Breast epithelium (tissue), 4 donors: ENCODE data around the gene BICD1. TPM values are rescaled to one million over a fixed set of nuclear protein-coding genes. Genes with fewer than 3 reads are reported as not detected.
"Not testable (repeated sequence)": the region's sequence is repeated elsewhere in the genome, so short reads cannot be mapped to it uniquely, and the experiment has no call there.

Experiments used
- DNase-seq, 2 donors: peaks; one replicate each; pipeline ENCODE4 v3.0.0-alpha.2; 2019; ENCODE audit warnings: low spot score in 2 of 2
- H3K27ac ChIP-seq, 2 donors: fragments of 200-600 bp; sonication (generic) in 1 of 2; one replicate each; pipeline ENCODE4 v1.5.1; 2016 to 2019; ENCODE audit warnings: mild to moderate bottlenecking in 1 of 2
- H3K27me3 ChIP-seq, 2 donors: fragments of 200-600 bp; sonication (generic) in 1 of 2; one replicate each; pipeline versions ENCODE4 v1.5.1 to v1.6.0; 2017 to 2019; ENCODE audit warnings: control low read depth in 1 of 2, mild to moderate bottlenecking in 1 of 2
- H3K36me3 ChIP-seq: fragments of 200-600 bp; one replicate; pipeline ENCODE4 v1.5.1; 2019
- H3K4me1 ChIP-seq, 2 donors: fragments of 200-600 bp; sonication (generic); one replicate each; pipeline ENCODE4 v1.5.1; 2016 to 2019; ENCODE audit warnings: control low read depth in 1 of 2
- H3K4me3 ChIP-seq, 3 donors: fragments of 200-600 bp; sonication (generic); 1 replicate in 2 of 3; 2 replicates in 1 of 3; pipeline ENCODE4 v1.5.1; 2016 to 2019; ENCODE audit warnings: mild to moderate bottlenecking in 3 of 3, moderate library complexity in 2 of 3
- H3K9me3 ChIP-seq, 2 donors: fragments of 200-600 bp; sonication (generic) in 1 of 2; one replicate each; pipeline ENCODE4 v1.5.1; 2016 to 2019; ENCODE audit warnings: control low read depth in 1 of 2
- POLR2A ChIP-seq: fragments of 450-650 bp; IDR thresholded peaks from one replicate; pipeline ENCODE4 v1.6.1; 2016; ENCODE audit warnings: antibody characterized with exemption, mild to moderate bottlenecking, moderate library complexity
- POLR2AphosphoS5 ChIP-seq, 3 donors: sonication (generic); formaldehyde crosslinking; IDR thresholded peaks; one replicate each; pipeline ENCODE4 v1.6.1; 2017; ENCODE audit warnings: antibody characterized with exemption in 3 of 3
- intact Hi-C: fragments of 100-400 bp; cut with DNase I; formaldehyde crosslinking; loops from one replicate; pipeline ENCODE4 v1.15.1; 2023; ENCODE audit warnings: low total_unique reads
- total RNA-seq, 3 donors: library from RNA; depleted of rRNA; stranded (reverse); fragments of >200 nt; gene quantifications; one replicate each; pipeline ENCODE4 v1.1.0, GENCODE V29; 2016
- TF ChIP-seq, protein P1 (sequence below), 3 donors: fragments of 450-650 bp; IDR thresholded peaks; one replicate each; pipeline ENCODE4 v1.5.1; 2016 to 2017; ENCODE audit warnings: antibody characterized with exemption in 3 of 3, mild to moderate bottlenecking in 3 of 3, moderate library complexity in 3 of 3

BICD1 gene
- total RNA-seq, 3 donors from 2014 or later = 7.2 to 31.5 (median 18.4) TPM

DNA sequence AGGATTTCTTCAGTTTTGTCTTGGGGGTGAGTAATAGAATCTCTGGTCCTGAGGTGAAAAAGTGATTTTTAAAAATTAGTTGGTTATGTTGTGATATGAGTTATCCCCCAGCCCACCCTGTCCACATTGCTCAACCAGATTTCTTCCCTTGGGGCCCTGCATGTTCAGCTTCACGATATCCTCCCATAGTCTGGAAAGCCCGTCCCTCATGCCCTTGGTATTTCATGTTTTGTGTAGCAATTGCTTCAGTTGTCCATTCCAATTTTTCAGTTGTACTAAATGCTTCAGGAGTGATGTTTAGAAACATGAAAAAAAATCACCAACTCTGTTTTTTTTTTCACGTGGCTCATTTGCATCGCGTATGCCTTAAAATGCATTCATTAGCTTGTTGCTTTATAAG is 17.5 kb upstream of the BICD1 start:
- no peak for DNase-seq
- no peak overlapping the region for H3K4me3 ChIP-seq
- H3K36me3 ChIP-seq = no peaks in the 10 kb centered on the region
- H3K27me3 ChIP-seq = no peaks in the 10 kb centered on the region
- TF ChIP-seq POLR2AphosphoS5 (IDR thresholded peaks at IDR 0.05) (no peak), POLR2A (no peak)
- TF ChIP-seq, protein P1, sequence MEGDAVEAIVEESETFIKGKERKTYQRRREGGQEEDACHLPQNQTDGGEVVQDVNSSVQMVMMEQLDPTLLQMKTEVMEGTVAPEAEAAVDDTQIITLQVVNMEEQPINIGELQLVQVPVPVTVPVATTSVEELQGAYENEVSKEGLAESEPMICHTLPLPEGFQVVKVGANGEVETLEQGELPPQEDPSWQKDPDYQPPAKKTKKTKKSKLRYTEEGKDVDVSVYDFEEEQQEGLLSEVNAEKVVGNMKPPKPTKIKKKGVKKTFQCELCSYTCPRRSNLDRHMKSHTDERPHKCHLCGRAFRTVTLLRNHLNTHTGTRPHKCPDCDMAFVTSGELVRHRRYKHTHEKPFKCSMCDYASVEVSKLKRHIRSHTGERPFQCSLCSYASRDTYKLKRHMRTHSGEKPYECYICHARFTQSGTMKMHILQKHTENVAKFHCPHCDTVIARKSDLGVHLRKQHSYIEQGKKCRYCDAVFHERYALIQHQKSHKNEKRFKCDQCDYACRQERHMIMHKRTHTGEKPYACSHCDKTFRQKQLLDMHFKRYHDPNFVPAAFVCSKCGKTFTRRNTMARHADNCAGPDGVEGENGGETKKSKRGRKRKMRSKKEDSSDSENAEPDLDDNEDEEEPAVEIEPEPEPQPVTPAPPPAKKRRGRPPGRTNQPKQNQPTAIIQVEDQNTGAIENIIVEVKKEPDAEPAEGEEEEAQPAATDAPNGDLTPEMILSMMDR (IDR thresholded peaks at IDR 0.05) = no peak
- H3K4me1 ChIP-seq = no peaks in the 10 kb centered on the region
- peak overlapping the region; percentile 70 to 77 for H3K27ac ChIP-seq
- H3K9me3 ChIP-seq = no peaks in the 10 kb centered on the region
- intact Hi-C loops = no loop called here

DNA sequence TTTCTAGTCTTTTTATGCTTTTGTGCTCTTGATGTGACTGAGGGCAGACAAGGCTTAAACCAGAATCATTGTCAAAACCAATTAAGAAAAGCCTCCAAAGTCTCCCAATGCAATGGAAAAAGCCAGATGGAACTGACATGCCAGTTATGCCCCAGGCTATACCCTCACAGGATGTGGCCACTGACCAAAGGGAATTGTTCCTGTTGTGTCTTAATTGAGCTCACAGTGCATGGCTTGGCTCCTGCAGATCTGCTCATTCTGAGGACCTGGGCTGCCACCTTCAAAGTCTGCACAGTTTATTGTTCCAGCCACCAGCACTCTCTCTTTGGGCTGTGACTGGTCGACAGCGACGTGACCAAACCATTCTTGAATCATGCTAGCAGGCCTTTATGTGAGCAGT is 17.1 kb upstream of the BICD1 start:
- intact Hi-C loops = no loop called here
- Histone ChIP-seq H3K27me3 (no peaks in the 10 kb centered on the region), H3K9me3 (no peaks in the 10 kb centered on the region), H3K36me3 (no peaks in the 10 kb centered on the region), H3K4me3 (no peak overlapping the region), H3K27ac (peak overlapping the region; percentile 70 to 77), H3K4me1 (no peaks in the 10 kb centered on the region)
- TF ChIP-seq POLR2AphosphoS5 (IDR thresholded peaks at IDR 0.05) = no peak
- TF ChIP-seq, protein P1 (IDR thresholded peaks at IDR 0.05) = no peak
- TF ChIP-seq POLR2A = no peak
- DNase-seq = peak in 1 of 2 donors; percentile 66

DNA sequence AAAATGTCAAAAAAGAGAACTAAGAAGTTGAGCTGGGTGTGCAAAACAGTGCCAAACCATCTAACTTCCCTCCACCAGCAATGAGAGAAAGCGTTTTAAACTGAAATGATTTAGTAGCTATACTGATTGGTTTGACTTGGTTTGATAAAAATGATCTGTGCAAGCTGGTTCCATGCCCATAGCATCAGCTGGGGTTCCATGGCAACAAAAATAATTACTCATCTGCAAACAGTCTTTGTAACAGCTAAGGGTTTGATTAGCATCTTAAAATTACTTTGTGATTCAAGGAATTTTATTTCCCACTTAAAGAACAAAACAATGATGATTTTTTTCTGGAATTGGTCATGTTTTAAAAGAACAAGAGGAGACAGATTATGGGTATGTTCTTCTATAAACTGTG is 15.0 kb upstream of the BICD1 start:
- no peak for DNase-seq
- H3K27ac ChIP-seq = no peak overlapping the region
- no peaks in the 10 kb centered on the region for H3K9me3 ChIP-seq
- H3K27me3 ChIP-seq = no peaks in the 10 kb centered on the region
- no peak overlapping the region for H3K4me3 ChIP-seq
- H3K4me1 ChIP-seq = no peaks in the 10 kb centered on the region
- H3K36me3 ChIP-seq = no peaks in the 10 kb centered on the region
- TF ChIP-seq, protein P1 (IDR thresholded peaks at IDR 0.05) = no peak
- TF ChIP-seq POLR2AphosphoS5 (IDR thresholded peaks at IDR 0.05) = no peak
- TF ChIP-seq POLR2A = no peak
- intact Hi-C loops = no loop called here

DNA sequence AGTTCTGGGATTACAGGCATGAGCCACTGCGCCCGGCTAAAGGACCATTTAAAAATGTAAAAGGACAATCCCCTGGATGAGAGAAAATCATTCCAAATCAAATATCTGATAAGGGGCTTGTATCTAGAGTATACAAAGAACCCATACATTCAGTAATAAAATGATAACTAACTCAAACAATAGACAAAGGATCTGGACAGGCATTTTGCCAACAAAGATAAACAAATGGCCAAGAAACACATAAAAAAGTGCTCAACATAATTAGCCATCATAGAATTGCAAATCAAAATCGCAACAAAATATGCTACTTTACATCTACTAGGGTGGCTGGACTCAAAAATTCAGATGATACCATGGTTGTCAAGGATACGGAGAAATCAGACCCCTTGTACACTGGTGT is 8.5 kb upstream of the BICD1 start:
- Histone ChIP-seq H3K4me1 (no peaks in the 10 kb centered on the region), H3K27me3 (no peaks in the 10 kb centered on the region), H3K4me3 (no peak overlapping the region), H3K27ac (no peak overlapping the region), H3K9me3 (no peaks in the 10 kb centered on the region), H3K36me3 (no peaks in the 10 kb centered on the region)
- TF ChIP-seq POLR2AphosphoS5 (IDR thresholded peaks at IDR 0.05) (no peak), POLR2A (no peak)
- TF ChIP-seq, protein P1 (IDR thresholded peaks at IDR 0.05) = no peak
- no peak for DNase-seq
- intact Hi-C loops = no loop called here

DNA sequence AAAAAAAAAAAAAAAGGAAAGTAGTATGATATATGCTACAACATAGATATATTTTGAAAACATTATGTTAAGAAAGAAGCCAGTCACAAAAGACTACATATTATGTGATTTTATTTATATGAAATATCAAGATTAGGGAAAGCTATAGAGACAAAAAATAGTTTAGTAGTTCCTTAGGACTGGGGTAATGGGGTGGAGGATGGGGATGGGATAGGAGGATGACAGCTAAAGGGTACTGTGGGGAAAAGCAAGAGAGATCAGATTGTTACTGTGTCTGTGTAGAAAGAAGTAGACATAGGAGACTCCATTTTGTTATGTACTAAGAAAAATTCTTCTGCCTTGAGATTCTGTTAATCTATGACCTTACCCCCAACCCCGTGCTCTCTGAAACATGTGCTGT is 7.4 kb upstream of the BICD1 start:
- H3K36me3 ChIP-seq, intact Hi-C loops, DNase-seq, H3K9me3 ChIP-seq, H3K27me3 ChIP-seq, H3K4me3 ChIP-seq, H3K4me1 ChIP-seq, H3K27ac ChIP-seq: not testable (repeated sequence)

DNA sequence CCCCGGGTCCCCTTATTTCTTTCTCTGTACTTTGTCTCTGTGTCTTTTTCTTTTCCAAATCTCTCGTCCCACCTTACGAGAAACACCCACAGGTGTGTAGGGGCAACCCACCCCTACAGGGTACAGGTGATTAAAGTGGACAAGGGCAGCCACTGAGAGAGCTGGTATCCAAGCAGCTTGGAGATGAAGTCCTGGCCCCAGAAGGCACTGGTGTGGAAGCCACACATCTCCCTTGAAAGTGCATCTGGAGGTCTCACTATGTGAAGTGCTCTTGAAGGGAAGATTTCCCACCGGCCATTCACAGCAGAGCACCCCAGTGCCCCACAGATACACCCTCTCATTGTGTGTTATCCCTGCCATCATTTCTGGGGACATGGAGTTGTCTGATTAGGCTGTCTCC is 6.3 kb upstream of the BICD1 start:
- DNase-seq = no peak
- Histone ChIP-seq H3K27ac (no peak overlapping the region), H3K9me3 (no peaks in the 10 kb centered on the region), H3K27me3 (no peaks in the 10 kb centered on the region), H3K36me3 (no peaks in the 10 kb centered on the region), H3K4me3 (no peak overlapping the region), H3K4me1 (no peaks in the 10 kb centered on the region)
- intact Hi-C loops = no loop called here
- TF ChIP-seq, protein P1 (IDR thresholded peaks at IDR 0.05) = no peak
- no peak for TF ChIP-seq POLR2AphosphoS5 (IDR thresholded peaks at IDR 0.05)
- TF ChIP-seq POLR2A = no peak
